Epidermal melanocyte (primary cell): ENCODE measurements around the gene CCDC178.
"Not testable (repeated sequence)": the region's sequence is repeated elsewhere in the genome, so short reads cannot be mapped to it uniquely, and the experiment has no call there.

ENCODE experiments used
- DNase-seq: peaks from one replicate; pipeline ENCODE4 v3.0.0; 2011; ENCODE audit warnings: low spot score; ENCODE audit not compliant: insufficient read length

Gene CCDC178

DNA sequence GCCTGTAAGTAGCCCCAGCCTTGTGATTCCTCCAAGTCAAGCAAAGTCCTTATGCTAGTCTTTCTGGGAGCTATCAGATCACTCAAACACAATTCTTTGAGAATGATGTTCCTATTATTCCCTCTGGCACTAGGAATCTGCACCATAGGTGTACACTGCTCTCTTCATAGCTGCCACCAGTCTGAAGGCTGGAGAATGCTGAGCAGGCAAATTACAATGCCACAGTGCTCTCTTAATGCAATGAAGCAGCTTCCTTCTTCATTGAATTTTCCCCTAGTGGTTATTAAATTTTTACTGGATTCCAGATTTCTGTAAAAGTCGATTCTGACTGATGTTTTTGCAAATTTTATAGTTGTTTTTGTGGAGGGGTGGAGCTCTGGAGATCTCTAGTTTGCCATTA lies 84.8 kb downstream of the CCDC178 start:
- DNase-seq = no peak

DNA sequence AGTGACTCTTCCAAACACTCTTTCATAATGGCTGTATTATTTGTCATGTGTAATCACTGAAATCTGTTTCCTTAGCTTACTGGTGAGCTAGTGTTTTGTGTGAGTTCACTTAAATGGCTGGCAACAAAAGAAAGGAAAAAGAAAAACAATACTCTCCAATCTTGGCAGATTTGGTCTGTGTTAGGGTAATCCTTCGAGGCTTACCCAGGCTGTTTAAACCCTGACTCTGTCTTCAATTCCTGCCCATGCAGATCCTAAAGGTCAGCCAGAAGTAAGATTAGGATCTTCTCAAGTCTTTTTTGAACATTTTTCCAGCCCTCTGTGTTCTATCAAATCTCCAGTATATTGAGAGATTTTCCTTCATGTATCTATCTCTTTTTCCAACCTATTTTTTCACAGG lies 85.3 kb downstream of the CCDC178 start:
- no peak for DNase-seq

DNA sequence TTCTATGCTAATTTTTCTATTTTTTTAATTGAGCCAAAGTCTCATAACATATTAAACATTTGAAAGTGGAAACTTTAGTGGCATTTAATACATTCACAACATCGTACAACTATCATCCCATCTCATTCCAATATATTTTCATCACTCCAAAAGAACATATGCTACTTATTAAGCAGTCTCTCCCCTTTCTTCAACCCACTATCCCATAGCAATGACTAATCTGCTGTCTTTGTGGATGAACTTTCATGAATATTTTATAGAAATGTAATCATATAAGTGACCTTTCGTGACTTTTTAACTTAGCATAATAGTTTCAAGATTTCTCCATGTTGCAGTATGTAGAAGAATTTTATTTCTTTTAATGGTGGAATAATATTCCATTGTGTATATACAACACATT lies 90.3 kb downstream of the CCDC178 start:
- DNase-seq = no peak

DNA sequence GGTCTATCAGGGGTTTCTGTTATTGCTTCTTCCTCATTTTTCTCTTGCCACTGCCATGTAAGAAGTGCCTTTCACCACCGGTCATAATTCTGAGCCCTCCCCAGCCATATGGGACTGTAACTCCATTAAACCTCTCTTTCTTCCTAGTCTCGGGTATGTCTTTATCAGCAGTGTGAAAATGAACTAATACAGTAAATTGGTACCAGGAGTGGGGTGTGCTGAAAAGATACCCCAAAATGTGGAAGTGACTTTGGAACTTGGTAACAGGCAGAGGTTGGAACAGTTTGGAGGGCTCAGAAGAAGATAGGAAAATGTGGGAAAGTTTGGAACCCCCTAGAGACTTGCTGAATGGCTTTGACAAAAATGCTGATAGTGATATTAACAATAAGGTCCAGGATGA lies 100.8 kb downstream of the CCDC178 start:
- DNase-seq = not testable (repeated sequence)

- no peak for DNase-seq
Measured at GRCh38 chr18:33334781-33335180, 105.7 kb downstream of the CCDC178 start.

DNA sequence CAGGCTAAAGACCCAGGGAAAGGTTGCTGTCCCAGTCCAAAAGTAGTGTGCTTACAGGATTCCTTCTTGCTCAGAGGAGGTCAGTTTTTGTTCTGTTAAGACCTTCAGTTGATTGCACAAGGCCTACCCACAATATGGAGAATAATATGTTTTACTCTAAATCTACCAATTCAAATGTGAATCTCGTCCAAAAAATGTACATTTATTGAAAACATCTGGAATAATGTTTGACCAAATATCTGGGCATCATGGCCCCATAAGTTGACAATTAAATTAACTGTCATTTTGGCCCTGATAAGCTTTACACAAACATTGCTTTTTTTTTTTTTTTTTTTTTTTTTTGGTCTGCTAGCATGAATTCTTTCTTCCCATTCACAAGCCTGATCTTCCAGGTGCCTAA lies 109.8 kb downstream of the CCDC178 start:
- no peak for DNase-seq

DNA sequence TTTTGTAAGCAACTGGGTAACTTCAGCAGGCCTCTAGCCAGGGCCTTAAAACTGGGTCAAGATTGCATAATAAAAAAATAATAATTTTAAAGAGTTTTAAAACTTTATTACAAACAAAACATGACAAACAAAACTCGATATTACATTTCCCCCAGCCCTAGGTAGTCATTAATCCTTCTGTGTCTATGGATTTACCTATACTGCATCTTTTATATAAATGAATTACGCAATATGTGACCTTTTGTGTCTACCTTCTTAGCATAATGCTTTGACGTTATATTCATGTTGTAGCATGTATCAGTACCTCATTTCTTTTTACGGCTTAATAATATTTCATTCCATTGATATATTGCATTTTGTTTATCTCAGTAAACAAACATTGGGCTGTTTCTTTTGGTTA lies 113.5 kb downstream of the CCDC178 start:
- DNase-seq = no peak

DNA sequence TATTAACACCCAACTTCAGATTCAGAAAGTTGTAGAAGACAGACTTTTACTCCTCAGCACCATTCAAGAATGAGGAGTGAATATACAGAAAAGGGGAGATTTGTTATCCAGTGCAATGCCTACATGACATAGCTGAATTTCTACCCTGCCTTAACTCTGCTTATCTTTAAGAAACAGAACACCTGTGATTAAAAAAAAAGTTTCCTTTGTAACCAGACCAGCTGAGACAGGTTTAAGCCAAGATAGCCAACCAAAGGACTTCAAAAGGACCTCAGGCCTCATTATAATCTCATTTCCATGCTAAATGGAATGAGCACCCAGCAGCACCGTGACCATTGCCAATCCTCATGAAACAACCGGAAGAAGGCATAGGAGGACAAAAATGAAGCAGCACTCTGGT lies 122.9 kb downstream of the CCDC178 start:
- no peak for DNase-seq

DNA sequence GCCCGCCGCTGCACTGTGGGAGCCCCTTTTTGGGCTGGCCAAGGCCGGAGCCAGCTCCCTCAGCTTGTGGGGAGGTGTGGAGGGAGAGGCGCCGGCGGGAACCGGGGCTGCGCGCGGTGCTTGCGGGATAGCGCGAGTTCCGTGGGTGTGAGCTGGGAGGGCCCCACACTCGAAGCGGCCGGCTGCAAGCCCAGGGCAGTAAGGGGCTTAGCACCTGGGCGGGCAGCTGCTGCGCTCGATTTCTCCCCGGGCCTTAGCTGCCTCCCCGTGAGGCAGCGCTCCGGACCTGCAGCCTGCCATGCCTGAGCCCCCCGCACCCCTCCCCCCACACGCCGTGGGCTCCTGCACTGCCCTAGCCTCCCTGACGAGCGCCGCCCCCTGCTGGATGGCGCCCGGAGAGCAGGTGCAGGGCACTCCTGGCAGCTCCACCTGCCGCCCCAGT lies 124.4 kb downstream of the CCDC178 start:
- no peak for DNase-seq

GRCh38 chr18:33307520-33307919 lies 133.0 kb downstream of the CCDC178 start:
- no peak for DNase-seq

DNA sequence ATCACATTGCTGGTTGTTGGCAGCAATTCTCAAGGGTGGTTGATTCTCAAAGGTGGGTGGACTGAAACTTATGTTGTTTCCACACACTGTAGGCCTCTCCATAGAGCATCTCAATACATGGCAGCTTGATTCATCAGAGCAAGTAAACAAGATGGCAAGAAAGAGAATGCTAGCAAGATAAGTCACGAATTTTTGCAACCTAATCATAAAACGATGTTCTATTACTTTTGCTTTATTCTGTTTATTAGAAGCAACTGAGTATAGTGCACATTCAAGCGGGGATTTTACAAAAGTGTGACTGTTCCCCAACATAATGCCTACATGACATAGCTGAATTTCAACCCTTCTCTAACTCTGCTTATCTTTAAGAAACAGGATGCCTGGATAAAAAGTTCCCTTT lies 136.2 kb downstream of the CCDC178 start:
- DNase-seq = no peak

DNA sequence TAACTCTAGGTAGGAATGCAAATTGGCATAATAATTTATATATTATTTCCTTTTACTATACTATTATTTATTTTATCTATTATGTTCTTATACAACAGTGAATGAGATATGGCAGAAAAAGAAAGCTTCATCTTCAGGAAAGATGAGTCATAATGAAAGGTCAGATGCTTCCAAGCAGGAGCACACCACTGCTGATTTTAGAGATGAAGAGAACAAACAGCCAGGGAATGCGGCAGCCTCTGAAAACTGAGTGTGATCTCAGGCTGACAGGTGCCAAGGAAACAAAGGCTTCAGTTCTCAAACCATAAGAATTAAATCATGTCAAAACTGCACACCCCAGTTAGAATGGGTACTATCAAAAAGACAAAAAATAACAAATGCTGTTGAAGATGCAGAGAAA lies 149.0 kb downstream of the CCDC178 start:
- no peak for DNase-seq

DNA sequence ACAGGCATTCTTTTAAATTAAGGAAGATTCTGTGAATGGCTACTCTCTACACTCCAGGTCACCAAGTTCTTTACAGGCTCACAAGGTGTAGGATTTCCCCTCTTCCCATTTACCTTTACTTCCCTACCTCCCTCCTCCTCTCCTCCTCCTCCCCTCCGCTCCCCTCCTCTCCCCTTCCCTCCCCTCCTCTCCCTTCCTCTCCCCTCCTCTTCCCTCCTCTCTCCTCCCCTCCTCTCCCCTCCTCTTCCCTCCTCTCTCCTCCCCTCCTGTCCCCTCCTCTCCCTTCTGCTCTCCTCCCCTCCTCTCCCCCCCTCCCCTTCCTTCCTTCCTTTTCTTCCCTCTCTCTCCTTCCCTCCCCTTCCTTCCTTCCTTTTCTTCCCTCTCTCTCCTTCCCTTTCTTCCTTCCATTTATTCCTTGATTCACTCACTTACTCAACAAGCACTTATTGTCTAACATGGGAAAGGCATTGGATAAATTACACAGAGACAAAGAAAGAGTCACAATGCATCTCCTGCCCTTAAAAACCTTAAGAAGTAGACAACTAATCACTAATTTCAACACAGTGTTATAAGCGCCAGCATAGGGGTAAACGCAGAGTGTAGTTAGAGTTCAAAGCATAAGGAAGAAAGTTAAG lies 152.3 kb downstream of the CCDC178 start:
- DNase-seq = no peak

- no peak for DNase-seq
Measured at GRCh38 chr18:33282709-33283333, 157.7 kb downstream of the CCDC178 start.

GRCh38 chr18:33282142-33282541 lies 158.4 kb downstream of the CCDC178 start:
- no peak for DNase-seq

GRCh38 chr18:33277431-33277830 lies 163.1 kb downstream of the CCDC178 start:
- DNase-seq = no peak

GRCh38 chr18:33275843-33276242 lies 164.7 kb downstream of the CCDC178 start:
- DNase-seq = no peak

- no peak for DNase-seq
Measured at GRCh38 chr18:33270297-33270696, 170.2 kb downstream of the CCDC178 start.

DNA sequence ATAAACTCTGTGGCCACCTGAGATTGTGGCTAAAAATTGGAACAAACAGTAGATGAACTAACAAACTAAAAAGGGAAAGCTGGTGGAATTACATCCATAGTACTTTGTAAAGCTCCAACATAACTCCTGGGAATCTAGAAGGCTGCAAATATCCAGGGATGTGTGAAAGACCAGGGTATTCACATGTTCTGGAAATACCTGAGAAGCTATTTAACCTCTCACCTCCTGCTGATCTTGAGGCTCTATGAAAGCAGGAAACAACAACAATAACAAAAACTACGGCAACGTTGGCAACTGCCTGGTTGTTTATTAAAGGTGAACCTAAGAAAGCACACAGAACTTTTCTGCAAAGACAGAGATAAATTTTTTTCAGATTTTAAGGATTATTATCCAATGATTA lies 171.3 kb downstream of the CCDC178 start:
- DNase-seq = no peak

GRCh38 chr18:33264566-33264965 lies 176.0 kb downstream of the CCDC178 start:
- no peak for DNase-seq

DNA sequence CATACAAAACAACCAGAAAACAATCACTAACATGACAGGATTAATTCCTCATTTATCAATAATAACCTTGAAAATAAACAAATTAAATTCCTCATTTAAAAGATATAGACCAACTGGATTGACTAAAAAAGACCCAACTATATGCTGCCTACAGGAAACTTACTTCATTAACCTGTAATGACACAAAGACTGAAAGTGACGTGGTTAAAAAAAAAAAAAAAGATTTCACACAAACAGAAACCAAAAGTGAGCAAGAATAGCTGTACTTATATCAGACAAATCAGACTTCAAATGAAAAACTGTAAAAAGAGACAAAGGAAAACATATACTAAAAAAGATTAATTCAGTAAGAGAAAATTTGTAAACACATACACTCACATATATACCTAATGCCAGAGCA lies 201.2 kb downstream of the CCDC178 start:
- no peak for DNase-seq

DNA sequence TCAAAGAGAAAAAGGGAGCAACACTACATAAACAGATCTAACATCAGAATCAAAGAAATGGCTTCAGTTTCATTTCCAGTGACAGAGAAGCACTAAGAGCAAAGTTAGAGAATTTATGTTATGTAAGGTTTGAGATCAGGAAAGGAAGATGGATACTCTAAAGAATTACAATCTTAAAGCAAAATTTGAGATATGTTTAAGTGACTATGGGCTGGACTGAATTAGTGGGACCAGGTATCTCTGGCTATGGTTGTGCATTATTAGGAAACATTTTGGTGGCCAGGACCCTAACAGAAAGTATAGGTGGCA lies 208.2 kb downstream of the CCDC178 start:
- no peak for DNase-seq

DNA sequence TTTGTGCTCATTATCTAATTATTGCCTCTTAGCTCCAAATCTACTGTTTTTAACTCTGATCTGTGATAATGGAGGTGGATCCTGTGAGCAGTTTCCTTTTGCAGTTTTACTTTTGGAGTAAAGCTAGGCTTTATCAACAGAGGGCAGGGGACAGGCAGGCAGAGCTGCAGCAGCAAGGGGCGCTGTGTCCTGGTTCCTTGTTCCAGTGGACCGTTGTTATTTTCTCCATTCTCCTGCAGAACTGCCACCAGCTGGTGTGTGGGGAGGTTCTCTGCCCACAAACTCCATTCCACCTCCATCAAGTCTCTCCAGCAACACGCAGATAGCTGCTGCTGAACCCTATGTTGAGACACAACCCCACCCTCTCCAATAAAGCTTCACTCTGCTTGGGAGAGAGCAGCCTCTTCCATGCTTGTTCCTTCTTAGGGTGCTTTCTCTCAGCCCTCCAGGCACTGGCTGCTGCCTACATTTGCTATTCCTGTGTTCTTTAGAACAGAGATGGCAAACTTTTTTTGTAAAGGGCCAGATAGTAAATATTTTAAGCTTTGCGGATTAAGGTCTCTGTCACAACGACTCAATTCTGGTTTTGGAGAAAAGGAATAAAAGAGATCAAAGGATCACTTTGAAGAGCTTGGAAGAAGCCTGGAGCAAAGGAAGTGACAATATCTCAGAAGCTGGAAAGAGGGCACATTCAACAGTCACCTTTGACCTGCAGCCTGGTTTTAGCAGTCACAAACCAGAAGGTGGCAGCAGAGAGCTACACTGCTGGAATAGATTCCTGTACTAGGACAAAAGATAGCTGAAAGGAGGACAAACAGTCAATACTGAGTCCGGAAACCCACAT lies 208.8 kb downstream of the CCDC178 start:
- DNase-seq = no peak
